Retinal pigment epithelial cell (primary cell): ENCODE measurements around the gene ACTMAP.

Source experiments
- DNase-seq: peaks from one replicate; pipeline ENCODE4 v3.0.0-alpha.2; 2010; ENCODE audit warnings: low read depth
- H3K4me3 ChIP-seq: 2 replicates; pipeline ENCODE4 v1.5.1; 2011; ENCODE audit warnings: mild to moderate bottlenecking, low read length, control low read depth, moderate library complexity
- CTCF ChIP-seq: conservative IDR thresholded peaks from 2 replicates; pipeline ENCODE4 v1.5.1; 2011; ENCODE audit warnings: low read depth, low read length, control low read depth, inconsistent platforms

Gene ACTMAP

GRCh38 chr19:40762754-40763470 is 12.6 kb upstream of the ACTMAP start:
- DNase-seq, result no peak
- no peak for TF ChIP-seq CTCF
- H3K4me3 ChIP-seq, result no peak overlapping the region

GRCh38 chr19:40759352-40759751 is 9.1 kb upstream of the ACTMAP start:
- no peak for TF ChIP-seq CTCF
- no peak for DNase-seq
- no peak overlapping the region for H3K4me3 ChIP-seq

DNA sequence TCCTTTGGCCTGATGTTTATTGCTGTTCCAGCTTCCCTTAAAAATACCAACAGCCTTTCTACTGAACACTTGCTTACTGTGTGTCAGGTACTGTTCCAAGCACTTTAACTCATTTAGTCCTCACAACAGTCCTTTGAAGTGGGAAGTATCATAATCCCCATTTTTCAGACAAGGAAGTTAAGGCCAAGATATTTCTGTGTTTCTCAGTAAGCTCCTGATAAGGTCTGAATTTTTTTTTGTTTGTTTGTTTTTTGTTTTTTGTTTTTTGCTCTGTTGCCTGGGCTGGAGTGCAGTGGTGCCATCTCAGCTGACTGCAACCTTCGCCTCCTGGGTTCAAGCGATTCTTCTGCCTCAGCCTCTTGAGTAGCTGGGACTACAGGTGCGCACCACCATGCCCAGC is 8.2 kb upstream of the ACTMAP start:
- DNase-seq, result no peak
- H3K4me3 ChIP-seq, result no peak overlapping the region
- no peak for TF ChIP-seq CTCF

GRCh38 chr19:40756502-40757110 is 6.3 kb upstream of the ACTMAP start:
- TF ChIP-seq CTCF, result no peak
- DNase-seq, result no peak
- H3K4me3 ChIP-seq, result no peak overlapping the region

- TF ChIP-seq CTCF, result no peak
- DNase-seq, result no peak
Observed at GRCh38 chr19:40755791-40756190, 5.5 kb upstream of the ACTMAP start.

GRCh38 chr19:40755248-40755624 is 5.0 kb upstream of the ACTMAP start:
- no peak overlapping the region for H3K4me3 ChIP-seq
- no peak for DNase-seq
- no peak for TF ChIP-seq CTCF

More at GRCh38 chr19:40755791-40756190, 5.5 kb upstream of the ACTMAP start:
- no peak overlapping the region for H3K4me3 ChIP-seq
